GM12865 (cell line): ENCODE results near the gene ATPAF2.
A peak's percentile ranks its signal among the peaks of the same experiment; 100 is the strongest.

Source experiments
- DNase-seq: peaks from one replicate; pipeline ENCODE4 v3.0.0; 2010; ENCODE audit warnings: low read depth
- H3K4me3 ChIP-seq: 2 replicates; pipeline ENCODE4 v1.5.1; 2011; ENCODE audit warnings: mild to moderate bottlenecking, low read depth, low read length, control low read depth
- CTCF ChIP-seq: IDR thresholded peaks from 2 replicates; pipeline ENCODE4 v1.5.1; 2011; ENCODE audit warnings: low read length, control low read depth, low read depth, inconsistent platforms; ENCODE audit not compliant: insufficient read depth; ENCODE audit errors: missing control alignments

ATPAF2 gene

DNA sequence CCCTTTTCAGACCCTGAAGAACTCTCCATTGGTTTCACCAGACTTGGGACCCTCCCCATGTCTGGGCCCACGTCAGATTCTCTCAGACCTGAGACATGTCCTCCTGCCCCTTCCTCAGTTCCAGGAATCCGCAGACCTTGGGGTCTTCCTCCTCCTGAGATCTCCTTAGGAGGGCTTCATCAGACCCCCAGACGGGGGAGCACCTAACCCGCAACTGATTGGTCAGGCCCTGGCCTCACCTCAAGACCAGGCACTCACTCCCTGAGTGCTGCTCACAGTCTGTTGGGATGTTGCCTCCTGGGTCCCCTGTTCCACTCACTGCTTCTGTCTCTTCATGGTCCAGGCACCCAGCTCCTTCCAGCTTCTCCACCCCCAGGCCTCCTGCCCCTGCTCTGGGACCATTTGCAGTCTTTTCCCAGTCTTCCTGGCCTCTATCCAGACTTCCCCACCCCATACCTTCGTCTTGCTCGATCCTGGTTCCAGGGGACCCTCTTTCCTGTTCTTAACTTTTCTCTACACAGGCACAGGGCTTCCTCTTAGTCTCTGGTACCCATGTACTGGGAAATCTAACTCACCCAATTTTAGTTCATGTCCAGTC lies 1.4 kb upstream of the ATPAF2 start:
- no peak for TF ChIP-seq CTCF
- peak; percentile 13 for DNase-seq
- H3K4me3 ChIP-seq = peak overlapping the region; percentile 75

DNA sequence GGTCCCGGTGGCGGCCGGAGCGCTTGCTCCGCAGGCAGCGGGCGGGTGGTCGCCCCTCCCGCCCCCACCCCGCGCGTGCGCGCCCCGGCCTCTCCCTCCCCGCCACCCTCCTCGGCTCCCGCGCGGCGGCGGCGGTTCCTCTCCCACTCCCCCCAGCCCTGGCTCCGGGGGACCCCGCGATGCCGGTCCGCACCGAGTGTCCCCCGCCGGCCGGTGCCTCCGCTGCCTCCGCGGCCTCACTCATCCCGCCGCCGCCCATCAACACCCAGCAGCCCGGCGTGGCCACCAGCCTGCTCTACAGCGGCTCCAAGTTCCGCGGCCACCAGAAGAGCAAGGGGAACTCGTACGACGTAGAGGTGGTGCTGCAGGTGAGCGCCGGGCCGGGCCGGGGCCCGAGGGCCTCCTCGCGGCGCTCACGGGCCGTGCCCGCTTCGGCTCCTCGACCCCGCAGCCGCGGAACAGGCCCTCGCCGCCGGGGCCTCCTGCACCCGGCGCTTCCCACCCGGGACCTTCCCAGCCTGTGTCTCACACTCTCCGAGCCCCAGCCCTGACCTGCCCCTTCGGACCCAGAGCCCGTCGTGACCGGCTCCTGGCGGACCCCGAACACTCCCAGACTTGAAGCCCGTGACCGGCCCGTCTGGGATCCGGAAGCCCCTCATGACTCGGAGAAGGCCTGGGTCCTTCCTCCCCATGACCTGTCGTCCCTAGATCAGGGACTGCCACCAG lies 730 bp upstream of the ATPAF2 start:
- no peak for TF ChIP-seq CTCF

DNA sequence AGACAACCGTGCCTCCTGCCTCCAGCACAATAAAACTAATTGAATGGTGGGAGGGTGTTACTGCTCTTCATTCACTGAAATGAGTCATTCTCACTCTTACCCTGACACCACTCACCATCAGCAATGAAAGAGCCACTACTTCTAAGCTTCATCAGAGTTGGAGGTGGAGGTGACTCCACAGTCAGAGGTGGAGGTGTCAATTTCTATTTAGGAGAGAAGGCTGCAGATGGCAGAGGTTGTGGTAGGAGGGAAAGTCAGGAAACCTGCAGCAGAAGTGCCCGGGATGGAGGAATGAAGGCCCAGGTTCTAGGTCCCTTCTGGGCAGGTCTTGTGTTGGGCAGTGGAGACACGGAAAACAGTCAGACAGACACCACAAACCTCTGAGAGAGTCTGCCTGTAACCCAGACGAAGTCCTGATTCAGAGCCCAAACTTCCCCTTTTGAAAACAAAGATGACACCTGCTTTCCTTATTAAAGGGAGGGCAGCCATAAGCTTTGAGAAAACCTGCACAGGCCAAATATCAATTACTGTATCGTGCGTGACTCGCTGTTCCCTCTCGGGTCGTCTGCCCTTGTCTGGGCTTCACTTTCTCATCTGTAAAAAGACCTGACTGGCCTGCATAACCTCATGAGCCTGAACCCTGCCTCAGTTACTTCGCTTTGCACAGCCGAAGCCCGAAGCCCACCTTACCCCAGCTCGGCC lies 668 bp downstream of the ATPAF2 start:
- TF ChIP-seq CTCF = no peak
- peak; percentile 56 for DNase-seq
- peak overlapping the region; percentile 82 for H3K4me3 ChIP-seq

More for the DNA sequence above, 730 bp upstream of the ATPAF2 start:
- DNase-seq = peak; percentile 56
- peak overlapping the region; percentile 75 for H3K4me3 ChIP-seq

DNA sequence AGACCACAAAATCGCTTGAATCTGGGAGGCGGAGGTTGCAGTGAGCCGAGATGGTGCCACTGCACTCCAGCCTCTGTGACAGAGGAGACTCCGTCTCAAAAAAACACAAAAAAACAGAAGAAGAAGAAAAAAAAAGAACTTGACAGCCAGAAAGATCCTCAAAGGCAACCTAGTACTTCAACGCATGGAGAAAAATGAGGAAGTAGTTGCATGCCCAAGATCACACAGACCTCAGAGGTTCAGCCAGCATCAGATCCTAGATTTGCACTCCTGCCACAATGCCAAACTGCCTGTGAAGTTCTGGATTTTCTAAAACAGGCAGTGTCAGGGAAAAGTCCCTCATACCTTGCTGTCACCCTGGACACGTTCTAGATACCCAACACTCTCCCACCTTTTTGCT lies 1.5 kb downstream of the ATPAF2 start:
- H3K4me3 ChIP-seq = peak overlapping the region; percentile 82; the same call in 1 of the 2 replicates
- TF ChIP-seq CTCF = no peak
- DNase-seq = no peak

DNA sequence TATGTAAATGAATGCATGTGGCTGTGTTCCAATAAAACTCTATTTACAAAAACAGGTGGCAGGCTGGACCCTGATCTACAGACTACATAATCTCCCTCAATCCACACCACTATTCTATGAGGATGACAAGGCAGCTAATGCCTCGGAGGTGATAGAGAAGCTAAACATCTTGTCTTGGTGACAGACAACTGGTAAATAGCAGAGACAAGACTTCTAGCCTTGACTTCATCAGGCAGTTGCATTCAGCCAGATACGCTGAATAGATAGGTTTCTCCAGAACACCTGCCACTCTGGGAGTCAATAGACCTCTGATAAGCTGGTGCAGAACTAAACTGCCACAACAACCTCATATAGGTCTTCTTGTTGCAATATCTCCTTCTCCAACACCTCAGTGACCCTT lies 3.3 kb downstream of the ATPAF2 start:
- H3K4me3 ChIP-seq = no peak overlapping the region
- DNase-seq = no peak
- no peak for TF ChIP-seq CTCF

GRCh38 chr17:18033442-18034099 lies 5.4 kb downstream of the ATPAF2 start:
- TF ChIP-seq CTCF = peak; percentile 50
- H3K4me3 ChIP-seq = no peak overlapping the region
- DNase-seq = peak; percentile 89
